Measurements from ENCODE around the gene PDZD11. TPM values are rescaled to one million over a fixed set of nuclear protein-coding genes. Genes with fewer than 3 reads are reported as not detected.

PDZD11 gene
- total RNA-seq, 4 donors from 2014 or later = 7.8 to 45.5 (median 23.1) TPM

DNA sequence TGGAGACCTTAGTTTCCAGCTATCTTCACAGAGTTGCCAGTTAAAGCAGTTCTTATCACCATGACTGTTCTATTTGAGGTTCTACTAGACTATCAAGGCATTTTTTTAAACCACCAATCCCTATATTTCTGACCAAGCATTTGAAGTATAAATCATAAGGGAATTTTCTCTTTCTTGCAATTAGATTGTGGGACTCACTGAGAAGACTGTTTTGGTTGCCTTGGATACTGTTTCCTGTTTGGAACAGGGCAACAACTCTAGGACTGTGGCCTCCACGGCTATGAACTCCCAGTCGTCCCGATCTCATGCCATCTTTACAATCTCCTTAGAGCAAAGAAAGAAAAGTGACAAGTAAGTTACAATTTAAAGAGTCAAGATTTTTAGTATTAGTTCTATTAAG, 12.0 kb upstream of the PDZD11 start:
- TF ChIP-seq POLR2AphosphoS5 (IDR thresholded peaks at IDR 0.05) (no peak), EP300 (IDR thresholded peaks at IDR 0.05; ENCODE audit: low read depth) (no peak), POLR2A (IDR thresholded peaks at IDR 0.05) (no peak)
- TF ChIP-seq, protein P1, sequence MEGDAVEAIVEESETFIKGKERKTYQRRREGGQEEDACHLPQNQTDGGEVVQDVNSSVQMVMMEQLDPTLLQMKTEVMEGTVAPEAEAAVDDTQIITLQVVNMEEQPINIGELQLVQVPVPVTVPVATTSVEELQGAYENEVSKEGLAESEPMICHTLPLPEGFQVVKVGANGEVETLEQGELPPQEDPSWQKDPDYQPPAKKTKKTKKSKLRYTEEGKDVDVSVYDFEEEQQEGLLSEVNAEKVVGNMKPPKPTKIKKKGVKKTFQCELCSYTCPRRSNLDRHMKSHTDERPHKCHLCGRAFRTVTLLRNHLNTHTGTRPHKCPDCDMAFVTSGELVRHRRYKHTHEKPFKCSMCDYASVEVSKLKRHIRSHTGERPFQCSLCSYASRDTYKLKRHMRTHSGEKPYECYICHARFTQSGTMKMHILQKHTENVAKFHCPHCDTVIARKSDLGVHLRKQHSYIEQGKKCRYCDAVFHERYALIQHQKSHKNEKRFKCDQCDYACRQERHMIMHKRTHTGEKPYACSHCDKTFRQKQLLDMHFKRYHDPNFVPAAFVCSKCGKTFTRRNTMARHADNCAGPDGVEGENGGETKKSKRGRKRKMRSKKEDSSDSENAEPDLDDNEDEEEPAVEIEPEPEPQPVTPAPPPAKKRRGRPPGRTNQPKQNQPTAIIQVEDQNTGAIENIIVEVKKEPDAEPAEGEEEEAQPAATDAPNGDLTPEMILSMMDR (IDR thresholded peaks at IDR 0.05) = no peak
- DNase-seq = no peak
- no peak overlapping the region for H3K27ac ChIP-seq
- H3K4me3 ChIP-seq = no peak overlapping the region
- intact Hi-C loops (cut with DNase I; ENCODE audit: low total_unique reads) = no loop called here
- in situ Hi-C loops (cut with MboI; ENCODE audit: low pct_ligation_motif_present in 1 of 4, low pct_unique_long_range_greater_than_20kb in 1 of 4, low sequenced_read_pairs in 3 of 4) = no loop called here
- no peaks in the 10 kb centered on the region for H3K36me3 ChIP-seq
- no peaks in the 10 kb centered on the region for H3K4me1 ChIP-seq
- H3K27me3 ChIP-seq = no peaks in the 10 kb centered on the region
- no peaks in the 10 kb centered on the region for H3K9me3 ChIP-seq
- WGBS, 2 donors (ENCODE audit: low coverage in 1 of 2) = 38 to 67% methylated on average over 3 of the region's 3 CpGs

DNA sequence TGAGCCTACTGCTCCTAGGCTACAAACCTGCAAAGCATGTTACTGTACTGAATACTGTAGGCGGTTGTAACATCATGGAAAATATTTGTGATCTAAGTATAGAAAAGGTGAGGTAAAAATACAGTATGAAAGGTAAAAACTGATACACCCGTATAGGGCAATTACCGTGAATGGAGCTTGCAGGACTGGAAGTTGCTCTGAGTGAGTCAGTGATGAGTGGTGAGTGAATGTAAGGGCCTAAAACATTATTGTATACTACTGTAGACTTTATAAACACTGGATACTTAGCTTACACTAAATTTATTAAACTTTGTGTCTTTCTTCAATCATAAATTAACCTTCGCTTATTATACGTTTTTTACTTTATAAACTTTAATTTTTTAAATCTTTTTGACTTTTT, 3.9 kb upstream of the PDZD11 start:
- Histone ChIP-seq H3K9me3 (no peaks in the 10 kb centered on the region), H3K27ac (no peak overlapping the region), H3K4me1 (peaks cover 0 to 13% (median 0%) of the 10 kb centered on the region in 4 donors), H3K4me3 (no peak overlapping the region), H3K27me3 (no peaks in the 10 kb centered on the region), H3K36me3 (no peaks in the 10 kb centered on the region)
- TF ChIP-seq, protein P1 (IDR thresholded peaks at IDR 0.05) = no peak
- no peak for TF ChIP-seq EP300 (IDR thresholded peaks at IDR 0.05; ENCODE audit: low read depth)
- no peak for TF ChIP-seq POLR2A (IDR thresholded peaks at IDR 0.05)
- no peak for TF ChIP-seq POLR2AphosphoS5 (IDR thresholded peaks at IDR 0.05)
- DNase-seq = no peak
- 77 to 93% methylated on average over 2 to 5 of the region's 5 CpGs for WGBS, 2 donors (ENCODE audit: low coverage in 1 of 2)
- in situ Hi-C loops (cut with MboI; ENCODE audit: low pct_ligation_motif_present in 1 of 4, low pct_unique_long_range_greater_than_20kb in 1 of 4, low sequenced_read_pairs in 3 of 4) (loop anchor here in 1 of 4 donors (25.0 kb wide), 1 partner anchor 106 kb away; the partner anchor contains the start of gene DGAT2L6), intact Hi-C loops (cut with DNase I; ENCODE audit: low total_unique reads) (no loop called here)

DNA sequence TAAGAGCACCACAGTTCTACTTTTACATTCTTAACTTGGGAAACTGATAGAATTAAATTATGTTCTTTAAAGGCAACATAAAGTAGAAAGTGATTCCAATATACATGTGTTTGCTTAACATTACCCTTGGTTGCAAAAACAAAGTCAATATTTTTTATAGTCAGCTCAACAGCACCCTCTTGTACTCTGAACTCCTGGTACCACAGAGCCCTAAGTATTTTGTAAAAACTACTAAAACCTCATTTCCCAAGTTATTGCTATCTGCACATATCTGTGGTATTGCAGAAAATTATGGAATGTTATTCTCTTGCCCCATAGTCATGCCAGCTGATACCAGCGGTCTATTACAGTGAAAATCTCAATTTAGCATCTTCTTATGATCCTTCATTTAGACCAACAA, 3.1 kb upstream of the PDZD11 start:
- no peak overlapping the region for H3K4me3 ChIP-seq
- WGBS, 2 donors (ENCODE audit: low coverage in 1 of 2) = 0 to 2% methylated on average over 1 of the region's 1 CpG
- DNase-seq = no peak
- H3K4me1 ChIP-seq = peaks cover 0 to 13% (median 0%) of the 10 kb centered on the region in 4 donors
- H3K36me3 ChIP-seq = no peaks in the 10 kb centered on the region
- intact Hi-C loops (cut with DNase I; ENCODE audit: low total_unique reads) (no loop called here), in situ Hi-C loops (cut with MboI; ENCODE audit: low pct_ligation_motif_present in 1 of 4, low pct_unique_long_range_greater_than_20kb in 1 of 4, low sequenced_read_pairs in 3 of 4) (loop anchor here in 1 of 4 donors (25.0 kb wide), 1 partner anchor 105 kb away; the partner anchor contains the start of gene DGAT2L6)
- no peaks in the 10 kb centered on the region for H3K27me3 ChIP-seq
- no peak overlapping the region for H3K27ac ChIP-seq
- H3K9me3 ChIP-seq = no peaks in the 10 kb centered on the region
- no peak for TF ChIP-seq POLR2A (IDR thresholded peaks at IDR 0.05)
- TF ChIP-seq, protein P1 (IDR thresholded peaks at IDR 0.05) = no peak
- no peak for TF ChIP-seq EP300 (IDR thresholded peaks at IDR 0.05; ENCODE audit: low read depth)
- TF ChIP-seq POLR2AphosphoS5 (IDR thresholded peaks at IDR 0.05) = no peak

DNA sequence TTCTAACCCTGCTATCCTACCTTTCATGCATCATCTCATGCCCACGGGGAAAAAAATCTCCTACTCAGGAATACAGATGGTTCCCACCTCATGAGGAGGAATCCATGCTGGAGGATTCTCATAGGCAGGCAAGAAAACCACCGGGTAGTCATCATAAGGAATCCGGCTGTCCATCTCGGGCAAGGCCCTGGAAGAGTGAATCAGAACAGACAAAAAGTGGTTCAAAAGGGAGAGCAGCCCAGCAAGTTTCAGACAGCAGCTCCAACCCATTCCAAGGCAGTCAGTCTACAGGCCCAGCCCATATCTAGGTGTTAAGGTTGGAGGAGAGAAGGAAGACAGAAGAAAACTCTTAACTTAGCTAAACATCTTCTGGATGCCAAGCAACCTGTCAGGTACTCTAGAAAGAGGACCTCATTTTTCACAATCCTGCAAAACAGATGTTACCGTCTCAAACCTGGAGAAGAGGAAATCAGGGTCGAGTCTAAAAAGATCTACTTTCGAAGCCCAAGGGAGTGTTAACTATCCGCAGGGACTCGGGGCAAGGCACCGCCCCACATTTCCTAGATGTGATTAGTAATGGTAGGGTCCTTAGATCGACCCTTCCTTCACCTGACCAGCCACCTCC, 447 bp downstream of the PDZD11 start:
- WGBS, 2 donors (ENCODE audit: low coverage in 1 of 2) = 56% methylated on average over 11 of the region's 11 CpGs; no CpG with 5 or more reads in 1 of the 2 donors
- in situ Hi-C loops (cut with MboI; ENCODE audit: low pct_ligation_motif_present in 1 of 4, low pct_unique_long_range_greater_than_20kb in 1 of 4, low sequenced_read_pairs in 3 of 4) = loop anchor here in 1 of 4 donors (25.0 kb wide), 1 partner anchor 102 kb away; the partner anchor contains the start of gene DGAT2L6
- TF ChIP-seq POLR2A (IDR thresholded peaks at IDR 0.05) (no peak), POLR2AphosphoS5 (IDR thresholded peaks at IDR 0.05) (no peak), EP300 (IDR thresholded peaks at IDR 0.05; ENCODE audit: low read depth) (no peak)
- TF ChIP-seq, protein P1 (IDR thresholded peaks at IDR 0.05) = no peak
- intact Hi-C loops (cut with DNase I; ENCODE audit: low total_unique reads) = no loop called here
- Histone ChIP-seq H3K4me3 (peak overlapping the region; percentile 14 to 67 (median 49)), H3K4me1 (peaks cover 0 to 13% (median 0%) of the 10 kb centered on the region in 4 donors), H3K27me3 (no peaks in the 10 kb centered on the region), H3K9me3 (no peaks in the 10 kb centered on the region), H3K36me3 (no peaks in the 10 kb centered on the region), H3K27ac (peak overlapping the region; percentile 47 to 85 (median 77))
- DNase-seq = no peak
